ENCODE data around the gene UBE3A. TPM values are rescaled to one million over a fixed set of nuclear protein-coding genes. Genes with fewer than 3 reads are reported as not detected.

The UBE3A gene
- polyA plus RNA-seq, 2 of the 4 experiments (the other 2 are of a cell fraction): 22.3 to 42.2 TPM

DNA sequence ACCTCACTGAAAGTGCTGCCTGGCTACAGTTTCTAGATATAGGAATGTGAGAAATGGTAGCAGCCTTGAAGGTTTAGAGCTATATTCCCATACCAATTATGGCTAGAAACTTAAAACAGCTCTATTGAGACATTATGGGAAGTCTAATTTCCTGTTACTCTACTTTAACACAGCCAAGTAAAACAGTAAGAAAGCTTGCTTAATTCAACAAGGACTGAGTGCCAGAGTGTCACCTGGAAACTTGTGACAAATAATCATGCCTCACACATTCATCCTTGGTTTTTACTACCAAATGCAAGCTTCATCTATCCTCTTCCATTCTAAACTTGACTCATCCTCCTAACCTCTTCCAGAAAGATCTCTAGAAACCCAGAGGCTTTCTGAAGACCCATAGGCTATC lies 41.7 kb downstream of the UBE3A start:
- Histone ChIP-seq H3K9me3 (no peaks in the 10 kb centered on the region), H3K4me3 (no peak overlapping the region), H3K4me1 (no peaks in the 10 kb centered on the region), H3K4me2 (no peak overlapping the region), H3K27ac (no peak overlapping the region)
- no peak for ATAC-seq
- CTCF ChIA-PET: no interaction called here
- FAIRE-seq: no peak
- no peak for DNase-seq (ENCODE audit: low read depth in 1 of 2, low spot score in 1 of 2)
- TF ChIP-seq ZFP36 (IDR thresholded peaks at IDR 0.05; ENCODE audit: borderline replicate concordance, partially characterized antibody) (no peak), CHD4 (IDR thresholded peaks at IDR 0.05; ENCODE audit: borderline replicate concordance) (no peak), EHF (CRISPR knock-in tag; IDR thresholded peaks at IDR 0.05) (no peak), MAZ (IDR thresholded peaks at IDR 0.05; ENCODE audit: borderline replicate concordance, low read depth, low read length) (no peak)
- TF ChIP-seq, protein P1, sequence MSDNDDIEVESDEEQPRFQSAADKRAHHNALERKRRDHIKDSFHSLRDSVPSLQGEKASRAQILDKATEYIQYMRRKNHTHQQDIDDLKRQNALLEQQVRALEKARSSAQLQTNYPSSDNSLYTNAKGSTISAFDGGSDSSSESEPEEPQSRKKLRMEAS (IDR thresholded peaks at IDR 0.05): no peak
- POLR2A ChIA-PET: no interaction called here

DNA sequence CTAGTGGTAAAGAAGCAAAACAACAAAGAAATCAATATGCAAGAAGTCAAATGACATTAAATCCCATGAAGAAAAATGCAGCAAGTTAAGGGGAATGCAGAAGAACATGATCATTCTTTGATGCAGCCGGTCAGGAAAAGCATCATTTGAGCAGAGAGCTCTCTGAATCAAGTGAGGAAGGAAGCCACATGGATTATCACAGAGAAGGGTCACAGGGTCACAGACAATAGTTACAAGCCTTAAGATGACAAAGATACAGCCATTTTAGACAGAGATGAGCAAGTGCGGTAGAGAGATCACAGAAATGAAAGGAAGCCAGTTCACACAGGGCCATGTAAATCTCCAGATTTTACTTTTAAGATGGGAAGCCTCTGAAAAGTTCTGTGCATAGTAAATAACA lies 43.9 kb downstream of the UBE3A start:
- WGBS (ENCODE audit: missing lambda C conversion rate): 96% methylated on average over 2 of the region's 2 CpGs
- ChIA-PET POLR2A (no interaction called here), CTCF (no interaction called here)
- TF ChIP-seq, protein P2, sequence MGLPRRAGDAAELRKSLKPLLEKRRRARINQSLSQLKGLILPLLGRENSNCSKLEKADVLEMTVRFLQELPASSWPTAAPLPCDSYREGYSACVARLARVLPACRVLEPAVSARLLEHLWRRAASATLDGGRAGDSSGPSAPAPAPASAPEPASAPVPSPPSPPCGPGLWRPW (IDR thresholded peaks at IDR 0.05): no peak
- TF ChIP-seq NFE2L2 (conservative IDR thresholded peaks at IDR 0.05; ENCODE audit: low read length): no peak
- TF ChIP-seq CHD2 (IDR thresholded peaks at IDR 0.05; ENCODE audit: low read length, partially characterized antibody): no peak
- TF ChIP-seq EHMT2 (IDR thresholded peaks at IDR 0.05; ENCODE audit: low read depth): no peak
- TF ChIP-seq TFCP2L1 (CRISPR knock-in tag; IDR thresholded peaks at IDR 0.05): no peak
- no peak for TF ChIP-seq FOSL2 (IDR thresholded peaks at IDR 0.05)
- no peak for TF ChIP-seq FOSL2 (CRISPR knock-in tag; IDR thresholded peaks at IDR 0.05)
- TF ChIP-seq MAZ (IDR thresholded peaks at IDR 0.05; ENCODE audit: borderline replicate concordance, low read depth, low read length): no peak
- no peak for TF ChIP-seq POLR2A (IDR thresholded peaks at IDR 0.05; ENCODE audit: low read length)
- no peak for TF ChIP-seq JUNB (IDR thresholded peaks at IDR 0.05)
- TF ChIP-seq FOSB (CRISPR knock-in tag; IDR thresholded peaks at IDR 0.05): no peak
- TF ChIP-seq RNF2 (IDR thresholded peaks at IDR 0.05; ENCODE audit: borderline replicate concordance, low read depth): no peak
- H3K27ac ChIP-seq: no peak overlapping the region
- no peaks in the 10 kb centered on the region for H3K4me1 ChIP-seq
- H3K9me3 ChIP-seq: no peaks in the 10 kb centered on the region
- ATAC-seq (no peak), DNase-seq (ENCODE audit: low read depth in 1 of 2, low spot score in 1 of 2) (no peak), FAIRE-seq (no peak)
- H3K4me2 ChIP-seq: no peak overlapping the region
- no peak overlapping the region for H3K4me3 ChIP-seq

DNA sequence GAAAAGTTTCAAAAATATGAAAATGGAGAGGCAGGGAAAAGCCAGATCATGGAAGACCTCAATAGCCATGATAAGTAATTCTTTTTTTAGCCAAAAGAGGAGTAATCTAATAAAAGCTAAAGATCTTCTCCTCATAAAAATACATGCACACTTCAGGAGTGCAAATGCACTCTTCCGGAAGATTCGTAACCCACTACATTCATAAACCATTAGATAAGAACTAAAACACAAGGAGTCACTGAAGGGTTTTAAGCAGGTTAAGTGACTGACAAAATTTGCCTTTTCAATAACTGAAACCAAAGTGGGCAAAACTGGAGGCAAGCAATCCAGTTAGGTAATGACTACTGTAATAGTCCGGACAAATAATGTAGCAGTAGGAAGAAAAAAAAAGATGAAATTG lies 46.0 kb downstream of the UBE3A start:
- Histone ChIP-seq H3K27ac (no peak overlapping the region), H3K9me3 (no peaks in the 10 kb centered on the region), H3K4me3 (no peak overlapping the region), H3K4me1 (no peaks in the 10 kb centered on the region), H3K4me2 (no peak overlapping the region)
- ATAC-seq (no peak), FAIRE-seq (no peak), DNase-seq (ENCODE audit: low read depth in 1 of 2, low spot score in 1 of 2) (no peak)
- CTCF ChIA-PET: no interaction called here
- TF ChIP-seq JUN (IDR thresholded peaks at IDR 0.05) (no peak), EHMT2 (IDR thresholded peaks at IDR 0.05; ENCODE audit: low read depth) (no peak), HDAC2 (IDR thresholded peaks at IDR 0.05) (no peak), POLR2A (IDR thresholded peaks at IDR 0.05; ENCODE audit: low read length) (no peak), CHD2 (IDR thresholded peaks at IDR 0.05; ENCODE audit: low read length, partially characterized antibody) (no peak), NR3C1 (IDR thresholded peaks at IDR 0.05) (no peak), HEYL (CRISPR knock-in tag; IDR thresholded peaks at IDR 0.05) (no peak), GATA3 (IDR thresholded peaks at IDR 0.05; ENCODE audit: borderline replicate concordance) (no peak), EHF (CRISPR knock-in tag; IDR thresholded peaks at IDR 0.05) (no peak), MYC (IDR thresholded peaks at IDR 0.05; ENCODE audit: borderline replicate concordance, low read length) (no peak), SMC3 (IDR thresholded peaks at IDR 0.05) (no peak), ZFP36 (IDR thresholded peaks at IDR 0.05; ENCODE audit: borderline replicate concordance, partially characterized antibody) (no peak), KDM5A (IDR thresholded peaks at IDR 0.05) (no peak), CBX2 (IDR thresholded peaks at IDR 0.05; ENCODE audit: borderline replicate concordance, low read depth) (no peak), HOXB5 (CRISPR knock-in tag; IDR thresholded peaks at IDR 0.05) (no peak), ZC3H11A (IDR thresholded peaks at IDR 0.05) (no peak)
- TF ChIP-seq, protein P2 (IDR thresholded peaks at IDR 0.05): no peak
- TF ChIP-seq, protein P3, sequence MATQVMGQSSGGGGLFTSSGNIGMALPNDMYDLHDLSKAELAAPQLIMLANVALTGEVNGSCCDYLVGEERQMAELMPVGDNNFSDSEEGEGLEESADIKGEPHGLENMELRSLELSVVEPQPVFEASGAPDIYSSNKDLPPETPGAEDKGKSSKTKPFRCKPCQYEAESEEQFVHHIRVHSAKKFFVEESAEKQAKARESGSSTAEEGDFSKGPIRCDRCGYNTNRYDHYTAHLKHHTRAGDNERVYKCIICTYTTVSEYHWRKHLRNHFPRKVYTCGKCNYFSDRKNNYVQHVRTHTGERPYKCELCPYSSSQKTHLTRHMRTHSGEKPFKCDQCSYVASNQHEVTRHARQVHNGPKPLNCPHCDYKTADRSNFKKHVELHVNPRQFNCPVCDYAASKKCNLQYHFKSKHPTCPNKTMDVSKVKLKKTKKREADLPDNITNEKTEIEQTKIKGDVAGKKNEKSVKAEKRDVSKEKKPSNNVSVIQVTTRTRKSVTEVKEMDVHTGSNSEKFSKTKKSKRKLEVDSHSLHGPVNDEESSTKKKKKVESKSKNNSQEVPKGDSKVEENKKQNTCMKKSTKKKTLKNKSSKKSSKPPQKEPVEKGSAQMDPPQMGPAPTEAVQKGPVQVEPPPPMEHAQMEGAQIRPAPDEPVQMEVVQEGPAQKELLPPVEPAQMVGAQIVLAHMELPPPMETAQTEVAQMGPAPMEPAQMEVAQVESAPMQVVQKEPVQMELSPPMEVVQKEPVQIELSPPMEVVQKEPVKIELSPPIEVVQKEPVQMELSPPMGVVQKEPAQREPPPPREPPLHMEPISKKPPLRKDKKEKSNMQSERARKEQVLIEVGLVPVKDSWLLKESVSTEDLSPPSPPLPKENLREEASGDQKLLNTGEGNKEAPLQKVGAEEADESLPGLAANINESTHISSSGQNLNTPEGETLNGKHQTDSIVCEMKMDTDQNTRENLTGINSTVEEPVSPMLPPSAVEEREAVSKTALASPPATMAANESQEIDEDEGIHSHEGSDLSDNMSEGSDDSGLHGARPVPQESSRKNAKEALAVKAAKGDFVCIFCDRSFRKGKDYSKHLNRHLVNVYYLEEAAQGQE (IDR thresholded peaks at IDR 0.05): no peak
- TF ChIP-seq, protein P4, sequence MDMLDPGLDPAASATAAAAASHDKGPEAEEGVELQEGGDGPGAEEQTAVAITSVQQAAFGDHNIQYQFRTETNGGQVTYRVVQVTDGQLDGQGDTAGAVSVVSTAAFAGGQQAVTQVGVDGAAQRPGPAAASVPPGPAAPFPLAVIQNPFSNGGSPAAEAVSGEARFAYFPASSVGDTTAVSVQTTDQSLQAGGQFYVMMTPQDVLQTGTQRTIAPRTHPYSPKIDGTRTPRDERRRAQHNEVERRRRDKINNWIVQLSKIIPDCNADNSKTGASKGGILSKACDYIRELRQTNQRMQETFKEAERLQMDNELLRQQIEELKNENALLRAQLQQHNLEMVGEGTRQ (IDR thresholded peaks at IDR 0.05): no peak
- POLR2A ChIA-PET: no interaction called here
- 95% methylated on average over 3 of the region's 3 CpGs for WGBS (ENCODE audit: missing lambda C conversion rate)
